Effector memory CD4-positive, alpha-beta T cell (primary cell): ENCODE data around the gene DSP.

ENCODE experiments used
- DNase-seq, 3 donors: peaks; one replicate each; pipeline ENCODE4 v3.0.0-alpha.2; 2020
- H3K27ac ChIP-seq: 2 replicates; pipeline ENCODE4 v1.7.0; 2013; ENCODE audit warnings: mild to moderate bottlenecking, low read length, moderate library complexity; ENCODE audit not compliant: insufficient read depth, poor library complexity, severe bottlenecking
- H3K27me3 ChIP-seq: replicated peaks from 2 replicates; pipeline ENCODE4 v1.7.0; 2013; ENCODE audit warnings: mild to moderate bottlenecking, low read length; ENCODE audit not compliant: insufficient read depth, control insufficient read depth, poor library complexity, severe bottlenecking
- H3K36me3 ChIP-seq: 2 replicates; pipeline ENCODE4 v1.7.0; 2013; ENCODE audit warnings: mild to moderate bottlenecking, low read length, moderate library complexity; ENCODE audit not compliant: control insufficient read depth, insufficient read depth
- H3K4me1 ChIP-seq: 2 replicates; pipeline ENCODE4 v1.7.0; 2013; ENCODE audit warnings: low read length, mild to moderate bottlenecking; ENCODE audit not compliant: control insufficient read depth, insufficient read depth, poor library complexity, severe bottlenecking
- H3K4me3 ChIP-seq: 2 replicates; pipeline ENCODE4 v1.7.0; 2013; ENCODE audit warnings: low read length, low read depth, mild to moderate bottlenecking; ENCODE audit not compliant: insufficient read depth, poor library complexity, severe bottlenecking
- H3K9me3 ChIP-seq: 2 replicates; pipeline ENCODE4 v1.7.0; 2013; ENCODE audit warnings: mild to moderate bottlenecking, low read length, moderate library complexity; ENCODE audit not compliant: control insufficient read depth

The DSP gene

GRCh38 chr6:7559196-7559595 is 17.7 kb downstream of the DSP start:
- Histone ChIP-seq H3K27ac (no peak overlapping the region), H3K36me3 (no peaks in the 10 kb centered on the region)

GRCh38 chr6:7559651-7560385 is 18.3 kb downstream of the DSP start:
- H3K4me3 ChIP-seq, result no peak overlapping the region
- no peaks in the 10 kb centered on the region for H3K36me3 ChIP-seq
- no peak for DNase-seq
- H3K27me3 ChIP-seq, result no peaks in the 10 kb centered on the region
- H3K9me3 ChIP-seq, result no peaks in the 10 kb centered on the region
- H3K4me1 ChIP-seq, result no peaks in the 10 kb centered on the region
- H3K27ac ChIP-seq, result no peak overlapping the region

More at GRCh38 chr6:7559196-7559595, 17.7 kb downstream of the DSP start:
- Histone ChIP-seq H3K4me3 (no peak overlapping the region), H3K9me3 (no peaks in the 10 kb centered on the region), H3K4me1 (no peaks in the 10 kb centered on the region), H3K27me3 (no peaks in the 10 kb centered on the region)
- DNase-seq, result no peak

- Histone ChIP-seq H3K4me1 (no peaks in the 10 kb centered on the region), H3K27me3 (no peaks in the 10 kb centered on the region), H3K9me3 (no peaks in the 10 kb centered on the region), H3K4me3 (no peak overlapping the region), H3K27ac (no peak overlapping the region), H3K36me3 (no peaks in the 10 kb centered on the region)
- DNase-seq, result no peak
Measured at GRCh38 chr6:7561153-7561964, 19.9 kb downstream of the DSP start.

GRCh38 chr6:7562769-7563168 is 21.3 kb downstream of the DSP start:
- Histone ChIP-seq H3K4me1 (no peaks in the 10 kb centered on the region), H3K4me3 (no peak overlapping the region), H3K9me3 (no peaks in the 10 kb centered on the region), H3K36me3 (no peaks in the 10 kb centered on the region), H3K27ac (no peak overlapping the region), H3K27me3 (no peaks in the 10 kb centered on the region)
- DNase-seq, result no peak

- no peaks in the 10 kb centered on the region for H3K27me3 ChIP-seq
- H3K9me3 ChIP-seq, result no peaks in the 10 kb centered on the region
- no peak overlapping the region for H3K27ac ChIP-seq
- DNase-seq, result no peak
- H3K4me3 ChIP-seq, result no peak overlapping the region
- no peaks in the 10 kb centered on the region for H3K4me1 ChIP-seq
- H3K36me3 ChIP-seq, result no peaks in the 10 kb centered on the region
Measured at GRCh38 chr6:7566107-7566506, 24.6 kb downstream of the DSP start.

GRCh38 chr6:7566617-7567173 is 25.2 kb downstream of the DSP start:
- Histone ChIP-seq H3K27me3 (no peaks in the 10 kb centered on the region), H3K9me3 (no peaks in the 10 kb centered on the region), H3K4me3 (no peak overlapping the region), H3K36me3 (no peaks in the 10 kb centered on the region), H3K27ac (no peak overlapping the region), H3K4me1 (no peaks in the 10 kb centered on the region)
- DNase-seq, result no peak

- H3K36me3 ChIP-seq, result no peaks in the 10 kb centered on the region
- no peak for DNase-seq
- H3K27me3 ChIP-seq, result no peaks in the 10 kb centered on the region
- no peaks in the 10 kb centered on the region for H3K4me1 ChIP-seq
- no peak overlapping the region for H3K4me3 ChIP-seq
- H3K9me3 ChIP-seq, result no peaks in the 10 kb centered on the region
- no peak overlapping the region for H3K27ac ChIP-seq
Measured at GRCh38 chr6:7568021-7568420, 26.6 kb downstream of the DSP start.

- H3K36me3 ChIP-seq, result no peaks in the 10 kb centered on the region
- no peaks in the 10 kb centered on the region for H3K4me1 ChIP-seq
- H3K27ac ChIP-seq, result no peak overlapping the region
- no peaks in the 10 kb centered on the region for H3K9me3 ChIP-seq
- DNase-seq, result no peak
- no peaks in the 10 kb centered on the region for H3K27me3 ChIP-seq
- no peak overlapping the region for H3K4me3 ChIP-seq
Measured at GRCh38 chr6:7569082-7569481, 27.6 kb downstream of the DSP start.

- H3K27ac ChIP-seq, result no peak overlapping the region
- H3K9me3 ChIP-seq, result no peaks in the 10 kb centered on the region
- no peaks in the 10 kb centered on the region for H3K36me3 ChIP-seq
- no peaks in the 10 kb centered on the region for H3K4me1 ChIP-seq
- H3K4me3 ChIP-seq, result no peak overlapping the region
- no peaks in the 10 kb centered on the region for H3K27me3 ChIP-seq
- no peak for DNase-seq
Measured at GRCh38 chr6:7572213-7572943, 30.9 kb downstream of the DSP start.
